Osteoblast (primary cell): ENCODE data around the gene NKAPD1. TPM values are rescaled to one million over a fixed set of nuclear protein-coding genes. Genes with fewer than 3 reads are reported as not detected.
"Not testable (repeated sequence)": the region's sequence is repeated elsewhere in the genome, so short reads cannot be mapped to it uniquely, and the experiment has no call there.

Experiments used
- DNase-seq: peaks from one replicate; pipeline ENCODE4 v3.0.0; 2011; ENCODE audit warnings: low spot score, mixed read lengths; ENCODE audit not compliant: insufficient read length; ENCODE audit errors: missing footprints
- H2AFZ ChIP-seq: 2 replicates; pipeline ENCODE4 v1.6.0; 2011; ENCODE audit warnings: mild to moderate bottlenecking, low read length
- H3K27ac ChIP-seq: 2 replicates; pipeline ENCODE4 v1.5.1; 2011; ENCODE audit warnings: mild to moderate bottlenecking, low read depth, low read length, moderate library complexity
- H3K27me3 ChIP-seq: 2 replicates; pipeline ENCODE4 v1.6.0; 2012; ENCODE audit warnings: mild to moderate bottlenecking, control low read depth, inconsistent platforms, low read length, moderate library complexity; ENCODE audit not compliant: insufficient read depth
- H3K36me3 ChIP-seq: 2 replicates; pipeline ENCODE4 v1.5.1; 2011; ENCODE audit warnings: mild to moderate bottlenecking, low read length, control low read depth, moderate library complexity; ENCODE audit not compliant: insufficient read depth
- H3K4me1 ChIP-seq: 2 replicates; pipeline ENCODE4 v1.5.1; 2011; ENCODE audit warnings: mild to moderate bottlenecking, low read length, control low read depth, moderate library complexity; ENCODE audit not compliant: insufficient read depth
- H3K4me2 ChIP-seq: 2 replicates; pipeline ENCODE4 v1.6.0; 2011; ENCODE audit warnings: mild to moderate bottlenecking, low read length; ENCODE audit not compliant: insufficient read depth
- H3K4me3 ChIP-seq: fragments of 200-600 bp; sonication (generic); 3 replicates; pipeline ENCODE4 v1.5.1; 2012; ENCODE audit warnings: mild to moderate bottlenecking, low read length, inconsistent platforms; ENCODE audit not compliant: insufficient read depth
- H3K79me2 ChIP-seq: 2 replicates; pipeline ENCODE4 v1.6.0; 2012; ENCODE audit warnings: mild to moderate bottlenecking, low read length, control low read depth, inconsistent platforms; ENCODE audit not compliant: insufficient read depth
- H3K9me3 ChIP-seq: 2 replicates; pipeline ENCODE4 v1.5.1; 2011; ENCODE audit warnings: low read depth, low read length, control low read depth
- H4K20me1 ChIP-seq: 2 replicates; pipeline ENCODE4 v1.6.0; 2012; ENCODE audit warnings: mild to moderate bottlenecking, low read length, control low read depth; ENCODE audit not compliant: insufficient read depth
- CTCF ChIP-seq: IDR thresholded peaks from 2 replicates; pipeline ENCODE4 v1.5.1; 2011; ENCODE audit warnings: mild to moderate bottlenecking, low read depth, low read length, moderate library complexity; ENCODE audit errors: extremely low read depth
- total RNA-seq: library from RNA; depleted of rRNA; stranded (reverse); fragments of >200 nt; gene quantifications from 2 replicates; pipeline ENCODE4 v1.2.3, GENCODE V29; 2012

The NKAPD1 gene
- total RNA-seq, 1 donor, result 37.6 TPM

- Histone ChIP-seq H3K79me2 (peaks cover 62% of the 10 kb centered on the region), H3K27me3 (no peaks in the 10 kb centered on the region), H3K4me3 (peak overlapping the region; percentile 93), H3K4me2 (peak overlapping the region; percentile 89), H3K36me3 (peaks cover 67% of the 10 kb centered on the region), H3K4me1 (peaks cover 22% of the 10 kb centered on the region), H3K27ac (peak overlapping the region; percentile 83), H4K20me1 (peaks cover 8% of the 10 kb centered on the region), H3K9me3 (no peaks in the 10 kb centered on the region), H2AFZ (peak overlapping the region; percentile 92)
- no peak for TF ChIP-seq CTCF
- no peak for DNase-seq
Observed at GRCh38 chr11:112087212-112087611, 13.1 kb downstream of the NKAPD1 start.

- H3K36me3 ChIP-seq, result peaks cover 42% of the 10 kb centered on the region
- not testable (repeated sequence) for H3K4me3 ChIP-seq, DNase-seq, H3K4me1 ChIP-seq, H2AFZ ChIP-seq, H3K27me3 ChIP-seq, H4K20me1 ChIP-seq, H3K27ac ChIP-seq, H3K4me2 ChIP-seq, H3K9me3 ChIP-seq, H3K79me2 ChIP-seq
Observed at GRCh38 chr11:112095302-112095701, 21.2 kb downstream of the NKAPD1 start.

DNA sequence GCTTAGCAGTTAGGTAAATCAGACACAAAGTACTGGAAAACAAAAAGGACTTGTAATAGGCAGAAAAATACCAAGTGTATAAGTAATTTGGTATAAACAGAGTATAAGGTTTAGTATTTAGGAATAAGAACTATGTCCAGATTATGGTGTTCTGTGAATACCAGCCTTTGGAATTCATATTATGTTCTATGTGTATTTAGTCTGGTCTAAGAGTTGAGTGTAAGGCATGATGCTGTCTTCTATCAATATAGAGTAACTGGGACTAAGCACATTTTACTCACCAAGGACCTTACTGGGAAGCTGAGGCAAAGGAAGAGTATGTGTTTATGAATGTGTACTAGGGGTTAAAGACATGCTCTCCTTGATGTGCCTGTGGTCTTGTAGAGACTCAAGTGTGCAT lies 22.1 kb downstream of the NKAPD1 start:
- TF ChIP-seq CTCF, result no peak
- H3K4me1 ChIP-seq, result peaks cover 3% of the 10 kb centered on the region
- H3K9me3 ChIP-seq, result no peaks in the 10 kb centered on the region
- H3K4me3 ChIP-seq, result no peak overlapping the region
- no peaks in the 10 kb centered on the region for H3K27me3 ChIP-seq
- H3K36me3 ChIP-seq, result peaks cover 34% of the 10 kb centered on the region
- H3K27ac ChIP-seq, result no peak overlapping the region
- no peaks in the 10 kb centered on the region for H3K79me2 ChIP-seq
- H2AFZ ChIP-seq, result no peak overlapping the region
- H3K4me2 ChIP-seq, result no peak overlapping the region
- no peak for DNase-seq
- H4K20me1 ChIP-seq, result peaks cover under 1% of the 10 kb centered on the region

DNA sequence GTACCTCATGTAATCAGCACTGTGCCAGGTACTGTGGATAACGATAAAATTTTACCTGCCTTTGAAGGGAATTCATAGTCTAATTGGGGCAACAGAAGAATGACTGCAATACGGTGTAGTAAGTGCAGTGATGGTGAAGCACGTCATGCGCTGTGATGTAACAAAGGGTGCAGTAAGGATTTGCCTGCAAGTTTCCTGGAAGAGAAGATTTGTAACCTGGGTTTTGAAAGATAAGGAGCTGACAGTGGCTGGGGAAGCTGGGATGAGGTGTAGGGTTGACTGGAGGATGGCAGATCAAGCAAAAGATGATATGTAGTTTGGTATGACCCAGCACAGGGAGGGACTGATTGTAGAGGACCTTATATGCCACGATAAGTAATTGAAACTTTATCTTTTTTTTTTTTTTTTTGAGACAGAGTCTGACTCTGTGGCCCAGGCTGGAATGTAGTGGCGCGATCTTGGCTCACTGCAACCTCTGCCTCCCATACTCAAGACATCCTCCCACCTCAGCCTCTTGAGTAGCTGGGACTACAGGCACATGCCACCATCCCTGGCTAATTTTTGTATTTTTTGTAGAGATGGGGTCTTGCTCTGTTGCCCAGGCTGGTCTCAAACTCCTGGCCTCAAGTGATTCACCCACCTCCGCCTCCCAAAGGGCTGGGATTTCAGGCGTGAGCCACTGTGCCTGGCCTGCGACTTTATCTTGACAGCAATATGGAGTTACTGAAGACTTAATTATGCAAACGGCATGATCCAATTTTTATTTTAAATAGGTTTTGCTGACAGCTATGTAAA lies 23.8 kb downstream of the NKAPD1 start:
- Histone ChIP-seq H2AFZ (no peak overlapping the region), H3K4me2 (no peak overlapping the region)
- no peak for DNase-seq

More for the DNA sequence above, 23.8 kb downstream of the NKAPD1 start:
- Histone ChIP-seq H3K9me3 (no peaks in the 10 kb centered on the region), H3K27me3 (no peaks in the 10 kb centered on the region), H3K4me3 (no peak overlapping the region), H3K4me1 (peaks cover 3% of the 10 kb centered on the region), H3K79me2 (no peaks in the 10 kb centered on the region), H3K27ac (no peak overlapping the region), H3K36me3 (peaks cover 22% of the 10 kb centered on the region), H4K20me1 (no peaks in the 10 kb centered on the region)
- TF ChIP-seq CTCF, result no peak
